ENCODE results near the gene ARHGAP15.

DNA sequence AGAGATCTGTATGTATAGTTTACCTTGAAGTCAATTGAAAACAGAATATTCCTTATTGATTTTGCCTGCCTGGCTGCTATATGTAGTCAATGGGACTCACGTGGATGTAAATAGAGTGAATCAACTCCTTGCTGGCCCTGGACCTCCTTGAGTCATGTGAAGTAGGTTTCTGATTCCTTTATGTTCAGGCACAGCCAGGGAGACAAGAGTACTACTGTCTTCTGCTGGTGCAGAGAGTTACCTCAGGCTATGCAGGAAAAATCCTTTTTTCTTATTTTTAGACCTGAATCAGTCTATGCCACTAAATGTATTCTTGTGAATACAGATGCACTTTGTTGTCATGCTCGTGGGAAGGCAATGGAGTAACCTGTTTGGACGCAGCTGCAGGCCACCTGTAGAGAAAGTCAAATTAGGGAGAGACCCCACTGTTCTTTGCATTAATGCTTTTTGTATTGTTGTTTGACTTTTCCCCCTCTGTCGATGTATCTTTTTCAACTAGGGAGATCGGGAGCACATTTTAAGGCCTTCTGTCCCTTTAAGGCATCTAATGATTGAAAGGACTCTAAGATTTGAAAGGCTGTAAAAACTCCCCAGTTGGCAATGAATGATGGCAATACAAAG, 473.9 kb downstream of the ARHGAP15 start:
- TF ChIP-seq, protein P1, sequence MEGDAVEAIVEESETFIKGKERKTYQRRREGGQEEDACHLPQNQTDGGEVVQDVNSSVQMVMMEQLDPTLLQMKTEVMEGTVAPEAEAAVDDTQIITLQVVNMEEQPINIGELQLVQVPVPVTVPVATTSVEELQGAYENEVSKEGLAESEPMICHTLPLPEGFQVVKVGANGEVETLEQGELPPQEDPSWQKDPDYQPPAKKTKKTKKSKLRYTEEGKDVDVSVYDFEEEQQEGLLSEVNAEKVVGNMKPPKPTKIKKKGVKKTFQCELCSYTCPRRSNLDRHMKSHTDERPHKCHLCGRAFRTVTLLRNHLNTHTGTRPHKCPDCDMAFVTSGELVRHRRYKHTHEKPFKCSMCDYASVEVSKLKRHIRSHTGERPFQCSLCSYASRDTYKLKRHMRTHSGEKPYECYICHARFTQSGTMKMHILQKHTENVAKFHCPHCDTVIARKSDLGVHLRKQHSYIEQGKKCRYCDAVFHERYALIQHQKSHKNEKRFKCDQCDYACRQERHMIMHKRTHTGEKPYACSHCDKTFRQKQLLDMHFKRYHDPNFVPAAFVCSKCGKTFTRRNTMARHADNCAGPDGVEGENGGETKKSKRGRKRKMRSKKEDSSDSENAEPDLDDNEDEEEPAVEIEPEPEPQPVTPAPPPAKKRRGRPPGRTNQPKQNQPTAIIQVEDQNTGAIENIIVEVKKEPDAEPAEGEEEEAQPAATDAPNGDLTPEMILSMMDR (IDR thresholded peaks at IDR 0.05), result no peak
- no peak for TF ChIP-seq POLR2AphosphoS5 (IDR thresholded peaks at IDR 0.05; ENCODE audit: low read depth, low read length)
